ENCODE measurements around the gene ZNF649.
"Not testable (repeated sequence)": the region's sequence is repeated elsewhere in the genome, so short reads cannot be mapped to it uniquely, and the experiment has no call there.

ZNF649 gene

DNA sequence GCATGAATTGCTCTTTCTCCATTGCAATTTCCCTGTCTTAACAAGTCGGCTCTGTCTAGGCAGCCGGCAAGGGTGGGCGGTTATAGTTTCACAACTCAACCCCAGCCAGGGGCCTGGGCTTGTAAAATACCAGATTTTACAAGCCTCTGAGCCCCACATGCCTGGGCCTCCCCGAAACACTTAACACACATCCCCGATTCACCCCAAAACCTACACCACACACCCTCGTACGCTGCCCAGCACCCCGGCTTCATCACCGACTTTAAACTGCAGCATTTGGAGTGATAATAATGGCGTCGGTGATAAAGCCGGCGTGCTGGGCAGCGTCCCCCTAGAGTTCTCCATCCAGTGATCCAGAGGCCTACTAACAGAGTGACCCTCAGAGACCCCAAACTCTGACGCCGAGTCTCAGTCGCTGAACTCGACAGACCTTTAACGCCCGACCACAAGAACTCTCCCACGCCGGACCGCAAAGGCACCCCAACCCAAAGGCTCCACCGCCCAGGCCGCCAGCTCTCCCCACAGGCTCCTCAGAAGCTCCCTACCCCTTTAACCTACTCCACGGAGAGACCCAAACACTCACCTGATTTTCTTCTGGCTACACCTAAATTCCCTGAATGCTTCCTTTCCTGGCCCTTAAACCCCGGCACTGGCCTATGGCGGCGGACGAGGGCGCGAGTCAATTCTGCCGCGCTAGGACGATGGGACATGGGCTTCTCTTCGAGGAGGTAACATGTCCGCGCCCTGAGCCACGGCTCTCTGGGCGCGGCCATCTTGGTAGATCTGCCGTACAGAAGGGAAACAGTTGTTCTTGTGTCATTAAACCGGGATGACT lies at the start of gene ZNF649:
TSS of gene ZNF649 (minus strand) at position 687 of the 835 bp plus-strand sequence. CDS start 4,910 bp downstream, outside the sequence.
- DNase-seq, result peak; percentile 30 to 91 (median 72)

DNA sequence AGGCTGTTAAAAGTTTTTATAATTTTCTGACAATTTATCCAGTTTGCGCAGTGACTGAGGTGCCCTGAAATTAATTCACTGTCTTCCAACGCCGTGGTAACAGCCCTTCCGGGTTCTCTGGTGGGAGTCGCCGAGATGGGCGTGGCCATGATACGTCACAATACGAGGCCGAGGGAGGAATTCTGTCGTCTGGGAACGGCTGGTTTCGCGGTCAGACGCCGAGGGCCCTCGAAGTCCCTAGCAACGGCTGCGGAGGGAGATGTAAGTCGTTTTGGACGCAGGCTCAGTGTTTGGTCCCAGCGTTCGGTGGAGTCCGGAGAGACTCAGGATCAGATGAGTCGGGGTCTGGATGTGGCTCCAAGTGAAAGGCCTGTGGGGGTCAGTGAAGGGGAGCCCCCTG lies 44.2 kb upstream of the ZNF649 start:
- DNase-seq, result peak in 46 of 56 donors; percentile 1 to 83 (median 32)

DNA sequence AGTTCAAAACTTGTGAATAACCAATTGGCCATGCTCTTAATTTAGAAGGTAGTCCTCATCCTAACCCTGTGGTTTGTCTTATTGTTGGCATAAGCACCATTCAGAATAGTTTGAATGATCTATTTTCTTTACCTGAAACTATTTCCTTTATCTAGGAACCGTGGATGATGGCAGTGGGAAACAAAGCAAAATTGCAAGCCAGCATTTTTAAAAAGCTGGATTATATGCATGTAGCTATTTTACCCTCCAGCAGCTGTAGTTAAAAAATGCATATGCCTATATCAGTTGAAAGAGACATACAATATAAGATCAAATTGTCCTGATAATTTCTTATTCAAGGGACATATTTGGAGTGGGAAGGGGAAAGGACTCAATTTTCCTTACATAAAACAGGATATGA lies 41.8 kb upstream of the ZNF649 start:
- no peak for DNase-seq

DNA sequence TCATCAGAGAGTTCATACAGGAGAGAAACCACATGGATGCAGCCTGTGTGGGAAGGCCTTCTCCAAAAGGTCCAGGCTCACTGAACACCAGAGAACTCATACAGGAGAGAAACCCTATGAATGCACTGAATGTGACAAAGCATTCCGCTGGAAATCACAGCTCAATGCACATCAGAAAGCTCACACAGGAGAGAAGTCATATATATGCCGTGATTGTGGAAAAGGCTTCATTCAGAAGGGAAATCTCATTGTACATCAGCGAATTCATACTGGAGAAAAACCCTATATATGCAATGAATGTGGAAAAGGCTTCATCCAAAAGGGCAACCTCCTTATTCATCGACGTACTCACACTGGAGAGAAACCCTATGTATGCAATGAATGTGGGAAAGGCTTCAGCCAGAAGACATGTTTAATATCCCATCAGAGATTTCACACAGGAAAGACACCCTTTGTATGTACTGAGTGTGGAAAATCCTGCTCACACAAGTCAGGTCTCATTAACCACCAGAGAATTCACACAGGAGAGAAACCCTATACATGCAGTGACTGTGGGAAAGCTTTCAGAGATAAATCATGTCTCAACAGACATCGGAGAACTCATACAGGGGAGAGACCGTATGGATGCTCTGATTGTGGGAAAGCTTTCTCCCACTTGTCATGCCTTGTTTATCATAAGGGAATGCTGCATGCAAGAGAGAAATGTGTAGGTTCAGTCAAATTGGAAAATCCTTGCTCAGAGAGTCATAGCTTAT lies 40.2 kb upstream of the ZNF649 start:
- no peak for DNase-seq

DNA sequence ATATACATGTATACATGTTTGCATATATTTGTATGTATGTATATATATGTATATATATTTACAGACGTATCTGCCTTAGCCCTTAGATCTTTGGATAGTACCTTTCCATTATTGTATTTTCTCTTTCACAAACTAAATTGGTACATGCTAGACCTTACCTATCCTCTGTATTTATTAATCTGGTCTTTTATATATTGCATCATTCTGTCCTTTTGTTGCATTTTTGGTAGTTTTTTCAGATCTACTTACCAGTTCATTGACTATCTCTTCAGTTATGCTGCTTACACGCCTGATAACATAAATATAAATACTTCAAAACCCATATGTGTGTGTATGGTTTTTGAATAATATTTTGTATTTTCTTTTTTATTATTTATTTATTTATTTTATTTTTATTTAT lies 34.1 kb upstream of the ZNF649 start:
- DNase-seq, result no peak

DNA sequence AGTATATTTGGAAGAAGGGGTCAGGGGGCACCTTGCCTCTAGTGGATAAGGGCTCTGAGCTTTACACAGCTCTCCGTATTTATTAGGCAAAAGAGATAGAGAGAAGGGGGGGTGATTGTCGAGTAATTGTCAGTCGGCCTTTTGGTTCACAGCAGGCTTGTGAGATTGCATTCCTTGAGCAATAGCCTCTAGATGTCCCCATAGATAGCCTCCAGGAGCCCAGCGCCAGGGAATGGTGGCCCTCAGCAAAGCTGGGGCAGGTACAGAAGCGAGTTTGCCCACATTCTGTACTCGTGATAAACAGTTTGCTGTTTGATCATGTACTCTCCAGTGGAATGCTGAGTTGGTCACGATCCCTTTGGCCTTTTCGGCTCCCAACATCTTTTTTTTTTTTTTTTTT lies 27.1 kb upstream of the ZNF649 start:
- no peak for DNase-seq

DNA sequence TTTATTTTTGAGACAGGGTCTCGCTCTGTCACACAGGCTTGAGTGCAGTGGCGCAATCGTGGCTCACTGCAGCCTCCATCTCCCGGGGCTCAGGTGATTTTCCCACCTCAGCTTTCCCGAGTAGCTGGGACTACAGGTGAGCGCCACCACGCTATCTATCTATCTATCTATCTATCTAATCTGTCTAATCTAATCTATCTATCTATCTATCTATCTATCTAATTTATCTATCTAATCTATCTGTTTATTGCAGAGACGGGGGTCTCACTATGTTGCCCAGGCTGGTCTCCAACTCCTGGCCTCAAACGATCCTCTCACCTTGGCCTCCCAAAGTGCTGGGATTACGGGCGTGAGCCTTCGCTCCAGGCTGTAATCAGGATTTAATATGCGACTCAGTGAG lies 23.0 kb upstream of the ZNF649 start:
- DNase-seq, result no peak

DNA sequence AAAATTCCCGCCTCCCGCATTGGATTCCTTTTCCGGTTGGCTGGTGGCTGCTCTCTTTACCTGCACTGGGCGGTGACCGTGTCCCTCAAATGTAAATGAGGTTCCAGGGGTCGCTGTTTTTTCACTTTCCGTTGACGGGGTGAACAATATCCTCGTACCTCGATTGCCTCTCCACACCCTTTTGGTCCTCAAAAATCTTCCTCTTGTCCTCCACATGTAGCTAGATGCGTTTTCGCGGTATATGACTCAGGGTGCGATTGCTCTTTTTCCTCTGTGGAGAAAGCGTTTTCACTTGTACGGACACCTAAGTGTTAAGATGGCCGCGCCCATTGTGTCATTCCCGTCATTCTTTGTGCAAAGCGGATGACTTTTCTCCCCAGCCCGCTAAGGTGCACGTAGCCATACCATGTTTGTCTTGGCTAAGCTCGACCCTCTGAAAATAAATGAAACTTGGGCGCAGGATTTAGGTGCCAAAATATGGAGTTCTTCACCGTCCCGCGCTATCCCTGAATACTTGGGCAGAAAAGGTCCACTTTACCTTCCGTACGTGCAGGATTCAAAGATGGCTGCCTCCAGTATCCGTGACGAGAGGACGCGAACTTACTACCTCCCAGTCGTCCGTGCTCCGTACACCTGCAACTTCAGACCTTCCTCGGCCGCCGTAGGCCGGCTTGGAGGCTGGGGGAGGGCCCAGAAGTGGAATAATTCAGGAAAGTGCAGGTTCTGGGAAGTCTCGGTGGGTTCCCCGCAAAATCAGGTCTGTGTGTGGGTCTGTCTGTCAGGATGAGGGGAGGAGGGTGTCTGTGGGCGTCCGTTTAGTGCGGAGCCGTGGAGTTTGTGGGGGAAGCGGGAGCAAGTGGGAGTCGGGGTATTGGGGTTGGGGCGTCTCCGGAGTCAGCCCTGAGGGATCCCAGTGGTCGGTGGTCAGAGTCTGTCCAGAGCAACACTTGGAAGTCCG lies 22.2 kb upstream of the ZNF649 start, which contains the start of gene ZNF613:
TSS of gene ZNF613 (plus strand) at position 689 of the 958 bp plus-strand sequence. CDS start 8,749 bp downstream, outside the sequence.
- peak; percentile 55 to 97 (median 90) for DNase-seq

DNA sequence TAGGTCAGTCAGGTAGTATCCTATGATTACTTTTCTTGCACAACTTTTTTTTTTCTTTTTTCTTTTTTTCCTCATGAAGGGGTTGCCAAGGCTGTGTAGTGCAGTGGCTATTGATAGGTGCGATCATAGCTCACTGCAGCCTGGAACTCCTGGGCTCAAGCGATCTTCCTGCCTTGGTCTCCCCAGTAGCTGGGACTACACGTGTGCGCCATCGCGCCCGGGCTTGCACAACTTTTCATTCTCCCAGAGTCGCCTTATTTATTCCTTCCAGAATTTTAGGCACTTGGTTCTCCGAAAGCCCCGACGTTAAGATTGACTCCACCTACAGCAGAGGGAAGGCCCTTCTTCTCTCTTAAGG lies 21.6 kb upstream of the ZNF649 start:
- no peak for DNase-seq

DNA sequence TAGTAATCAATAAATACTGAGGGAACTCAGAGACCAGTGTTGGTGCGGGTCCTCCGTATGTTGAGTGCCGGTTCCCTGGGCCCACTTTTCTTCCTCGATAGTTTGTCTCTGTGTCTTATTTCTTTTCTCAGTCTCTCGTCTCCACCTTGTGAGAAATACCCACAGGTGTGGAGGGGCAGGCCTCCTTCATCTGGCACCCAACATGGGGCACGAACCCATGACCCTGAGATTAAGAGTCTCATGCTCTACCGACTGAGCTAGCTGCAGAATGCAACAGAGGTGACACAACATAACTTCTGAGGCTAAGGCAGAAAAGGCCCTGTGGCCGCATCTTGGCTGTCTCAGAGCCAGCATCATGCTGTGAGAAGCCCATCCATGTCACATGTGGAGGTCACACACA lies 17.1 kb upstream of the ZNF649 start:
- DNase-seq, result no peak

DNA sequence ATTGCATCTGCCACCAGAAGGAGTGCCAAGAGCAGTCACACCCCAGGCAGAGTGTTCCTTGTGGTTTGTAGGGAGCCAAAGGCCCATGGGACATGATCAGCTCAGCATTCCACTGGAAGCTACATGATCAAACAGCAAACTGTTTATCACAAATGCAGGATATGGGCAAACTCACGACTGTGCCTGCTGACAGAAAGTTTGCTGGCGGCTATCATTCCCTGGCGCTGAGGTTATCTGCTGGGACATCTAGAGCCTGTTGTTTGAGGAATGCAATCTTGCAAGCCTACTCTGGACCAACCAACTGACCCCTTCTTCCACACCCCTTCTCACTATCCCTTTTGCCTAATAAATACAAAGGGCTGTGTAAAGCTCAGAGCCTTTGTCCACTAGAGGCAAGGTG lies 14.8 kb upstream of the ZNF649 start:
- no peak for DNase-seq

DNA sequence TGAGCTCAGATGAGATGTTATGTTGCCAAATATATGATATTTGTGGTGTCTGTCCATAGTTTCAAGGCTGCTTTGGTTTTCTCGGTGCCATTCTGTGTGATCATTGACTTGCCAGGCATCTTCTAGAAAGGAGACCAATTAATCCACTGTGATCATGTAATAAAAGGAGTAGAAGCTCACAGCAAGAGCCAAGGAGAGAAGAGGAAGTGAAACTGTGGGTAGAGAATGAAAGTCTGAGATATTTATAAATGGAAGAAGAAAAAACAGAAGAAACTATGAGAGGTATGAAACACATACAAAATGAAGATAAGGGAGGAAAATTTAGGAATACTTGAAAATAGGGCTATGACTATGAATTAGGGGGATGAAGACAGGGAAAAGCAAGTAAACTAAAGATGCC lies 11.3 kb upstream of the ZNF649 start:
- DNase-seq, result no peak

DNA sequence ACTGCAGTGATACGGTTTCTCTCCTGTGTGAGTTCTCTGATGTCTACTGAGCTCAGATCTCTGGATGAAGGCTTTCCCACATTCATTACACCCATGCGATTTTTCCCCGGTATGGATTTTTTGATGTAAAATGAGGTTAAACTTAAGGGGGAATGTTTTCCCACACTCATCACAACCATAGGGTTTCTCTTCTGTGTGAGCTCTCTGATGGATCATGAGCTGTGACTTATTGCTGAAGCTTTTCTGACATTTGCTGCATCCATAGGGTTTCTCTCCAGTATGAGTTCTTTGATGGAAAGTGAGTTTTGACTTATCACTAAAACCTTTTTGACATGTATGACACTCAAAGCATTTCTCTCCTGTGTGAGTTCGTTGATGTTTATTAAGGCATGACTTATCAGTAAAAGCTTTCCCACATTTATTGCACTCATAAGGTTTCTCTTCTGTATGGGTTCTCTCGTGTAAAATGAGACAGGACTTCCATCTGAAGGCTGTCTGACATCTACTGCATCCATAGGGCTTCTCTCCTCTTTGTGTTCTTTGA lies 10.6 kb upstream of the ZNF649 start:
- DNase-seq, result no peak

DNA sequence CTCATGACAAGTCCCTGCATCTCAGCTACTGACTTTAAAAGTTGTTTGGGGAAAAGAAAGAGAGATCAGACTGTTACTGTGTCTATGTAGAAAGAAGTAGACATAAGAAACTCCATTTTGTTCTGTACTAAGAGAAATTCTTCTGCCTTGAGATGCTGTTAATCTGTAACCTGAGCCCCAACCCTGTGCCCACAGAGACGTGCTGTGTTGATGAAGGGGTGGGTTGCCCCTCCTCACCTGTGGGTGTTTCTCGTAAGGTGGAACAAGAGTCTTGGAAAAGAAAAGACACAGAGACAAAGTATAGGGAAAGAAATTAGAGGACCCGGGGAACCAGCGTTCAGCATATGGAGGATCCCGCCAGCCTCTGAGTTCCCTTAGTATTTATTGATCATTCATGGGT lies 3.2 kb upstream of the ZNF649 start:
- not testable (repeated sequence) for DNase-seq

DNA sequence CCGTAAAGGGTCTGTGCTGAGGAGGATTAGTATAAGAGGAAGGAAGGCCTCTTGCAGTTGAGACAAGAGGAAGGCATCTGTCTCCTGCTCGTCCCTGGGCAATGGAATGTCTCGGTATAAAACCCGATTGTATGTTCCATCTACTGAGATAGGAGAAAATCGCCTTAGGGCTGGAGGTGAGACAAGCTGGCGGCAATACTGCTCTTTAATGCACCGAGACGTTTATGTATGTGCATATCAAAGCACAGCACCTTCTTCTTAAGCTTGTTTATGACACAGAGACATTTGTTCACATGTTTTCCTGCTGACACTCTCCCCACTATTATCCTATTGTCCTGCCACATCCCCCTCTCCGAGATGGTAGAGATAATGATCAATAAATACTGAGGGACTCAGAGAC lies 1.3 kb upstream of the ZNF649 start:
- not testable (repeated sequence) for DNase-seq

DNA sequence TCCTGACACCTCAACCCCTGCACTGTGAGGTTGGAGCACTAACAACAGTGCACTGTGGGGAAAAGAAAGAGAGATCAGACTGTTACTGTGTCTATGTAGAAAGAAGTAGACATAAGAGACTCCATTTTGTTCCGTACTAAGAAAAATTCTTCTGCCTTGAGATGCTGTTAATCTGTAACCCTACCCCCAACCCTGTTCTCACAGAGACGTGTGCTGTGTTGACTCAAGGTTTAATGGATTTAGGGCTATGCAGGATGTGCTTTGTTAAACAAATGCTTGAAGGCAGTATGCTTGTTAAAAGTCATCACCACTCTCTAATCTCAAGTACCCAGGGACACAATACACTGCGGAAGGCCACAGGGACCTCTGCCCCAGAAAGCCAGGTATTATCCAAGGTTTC lies 822 bp upstream of the ZNF649 start:
- not testable (repeated sequence) for DNase-seq

DNA sequence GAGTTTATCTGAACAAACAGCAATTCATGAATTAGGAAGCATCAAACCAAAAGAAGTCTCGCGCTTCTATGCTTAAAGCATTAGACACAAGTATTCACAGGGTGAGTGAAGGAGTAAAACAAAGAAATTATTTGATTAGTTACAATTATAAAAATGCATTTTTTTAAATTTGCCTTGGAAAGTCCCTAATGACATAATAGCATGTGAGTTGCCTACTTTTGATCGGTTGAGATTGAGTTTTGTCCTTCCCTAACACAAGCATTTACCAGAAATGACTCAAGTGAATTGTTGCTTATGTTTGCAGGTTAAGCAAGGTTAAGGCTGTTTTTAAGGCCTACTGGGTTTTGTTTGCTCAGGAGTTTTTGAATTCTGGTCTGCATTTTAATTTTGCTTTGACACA lies 389 bp upstream of the ZNF649 start:
- DNase-seq, result no peak

DNA sequence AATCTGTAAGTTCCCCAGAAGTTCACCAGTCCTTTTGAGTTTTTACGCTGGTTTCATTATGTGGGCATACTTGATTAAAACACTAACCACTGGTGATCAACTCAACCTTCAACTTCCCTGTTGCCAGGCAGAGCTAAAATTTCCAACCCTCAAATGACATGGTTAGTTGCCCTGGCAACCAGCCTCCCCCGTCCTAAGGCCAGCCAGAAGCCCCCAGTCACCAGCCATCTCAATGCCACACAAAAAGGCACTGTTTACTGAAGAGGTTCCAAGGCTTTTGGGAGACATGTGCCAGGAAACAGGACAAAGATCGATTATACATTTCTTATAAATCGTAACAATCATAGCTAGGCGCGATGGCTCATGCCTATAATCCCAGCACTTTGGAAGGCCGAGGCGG lies 1.6 kb downstream of the ZNF649 start:
- peak in 42 of 56 donors; percentile 1 to 59 (median 22) for DNase-seq

DNA sequence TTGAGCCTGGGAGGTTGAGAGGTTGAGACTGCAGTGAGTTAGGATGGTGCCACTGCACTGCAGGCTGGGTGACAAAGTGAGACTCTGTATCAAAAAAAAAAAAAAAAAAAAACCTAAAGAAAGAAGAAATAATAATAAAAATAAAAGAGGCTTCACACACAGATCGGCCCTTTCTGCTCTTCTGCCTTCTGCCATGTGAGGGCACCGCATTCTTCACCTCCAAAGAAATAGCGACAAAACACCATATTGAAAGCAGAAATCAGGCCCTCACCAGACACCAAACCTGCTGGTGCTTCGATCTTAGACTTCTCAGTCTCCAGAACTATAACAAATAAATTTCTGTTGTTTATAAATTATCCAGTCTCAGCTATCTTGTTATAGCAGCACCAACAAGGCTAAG lies 3.0 kb downstream of the ZNF649 start:
- DNase-seq, result no peak

DNA sequence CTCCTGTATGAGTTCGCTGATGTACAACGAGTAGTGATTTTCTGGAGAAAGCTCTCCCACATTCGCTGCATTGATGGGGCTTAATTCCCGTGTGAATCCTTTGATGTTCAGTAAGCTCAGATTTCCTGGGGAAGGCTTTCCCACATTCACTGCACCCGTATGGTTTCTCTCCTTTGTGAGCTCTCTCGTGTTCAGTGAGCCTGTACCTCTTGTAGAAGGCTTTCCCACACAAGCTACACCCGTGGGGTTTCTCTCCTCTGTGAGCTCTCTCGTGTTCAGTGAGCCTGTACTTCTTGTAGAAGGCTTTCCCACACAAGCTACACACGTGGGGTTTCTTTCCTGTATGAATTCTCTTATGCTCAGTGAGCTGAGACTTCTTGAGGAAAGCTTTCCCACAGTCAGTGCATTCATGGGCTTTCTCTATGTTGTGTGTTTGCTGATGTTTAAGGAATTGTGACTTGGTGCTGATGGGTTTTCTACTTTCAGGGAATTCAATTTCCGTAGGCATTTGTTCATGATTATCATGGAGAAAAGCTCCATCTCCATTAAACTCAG lies 13.5 kb downstream of the ZNF649 start:
- no peak for DNase-seq

DNA sequence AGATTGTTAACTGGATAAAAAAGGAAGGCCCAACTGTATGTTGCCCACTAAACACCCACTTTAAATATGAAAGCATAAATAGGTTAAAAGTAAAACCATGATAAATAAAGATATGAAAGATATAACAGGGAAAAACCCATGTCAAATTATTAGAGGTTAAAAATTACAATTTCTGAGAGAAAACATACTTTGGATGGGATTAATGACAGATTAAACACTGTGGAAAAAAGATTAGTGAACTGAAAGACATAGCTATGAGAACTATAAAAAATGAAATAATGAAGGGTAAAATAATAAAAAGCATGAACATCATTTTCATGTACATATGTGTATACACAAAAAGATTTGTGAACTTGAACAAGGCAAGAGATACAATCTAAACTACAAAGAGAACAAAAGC lies 14.9 kb downstream of the ZNF649 start:
- no peak for DNase-seq
